HG03571 (cell line): Measurements from ENCODE around the gene TIMM8B.
"Not testable (repeated sequence)": the region's sequence is repeated elsewhere in the genome, so short reads cannot be mapped to it uniquely, and the experiment has no call there.

Source experiments
- ATAC-seq: cut with Tn5 transposase; IDR thresholded peaks from one replicate; pipeline ENCODE4 v1.9.1; 2021; ENCODE audit not compliant: unreplicated experiment

The TIMM8B gene, protein sequence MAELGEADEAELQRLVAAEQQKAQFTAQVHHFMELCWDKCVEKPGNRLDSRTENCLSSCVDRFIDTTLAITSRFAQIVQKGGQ

DNA sequence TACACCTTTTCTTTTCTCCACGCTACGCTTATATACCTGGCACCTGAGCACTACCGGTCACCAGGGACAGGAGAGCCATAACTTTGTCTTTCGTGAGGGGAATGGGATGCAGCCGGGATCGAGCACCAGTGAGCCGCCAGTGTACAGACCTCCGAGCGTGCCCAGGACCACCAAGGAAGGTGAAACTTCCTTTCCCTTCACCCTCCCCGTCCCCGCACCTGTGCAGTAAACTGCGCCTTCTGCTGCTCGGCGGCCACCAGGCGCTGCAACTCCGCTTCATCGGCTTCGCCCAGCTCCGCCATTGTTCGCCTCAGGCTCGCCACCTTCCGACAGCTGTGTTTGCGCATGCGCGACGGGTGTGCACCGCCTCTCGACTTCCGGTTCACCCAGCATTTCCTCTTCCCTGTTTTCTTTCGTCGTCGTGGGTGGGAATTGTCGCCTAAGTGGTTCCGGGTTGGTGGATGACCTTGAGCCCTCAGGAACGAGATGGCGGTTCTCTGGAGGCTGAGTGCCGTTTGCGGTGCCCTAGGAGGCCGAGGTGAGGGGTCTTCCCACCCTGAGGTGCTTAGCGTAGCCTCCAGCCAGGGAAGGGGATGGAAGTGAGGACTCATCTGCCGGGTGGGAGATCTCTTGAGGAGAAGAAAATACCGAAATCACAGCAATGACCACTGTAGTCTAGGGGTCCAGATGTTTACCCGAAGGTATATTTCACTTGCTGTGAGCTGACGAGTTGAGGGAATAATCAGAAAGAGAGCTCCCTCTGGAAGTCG, at the start of gene TIMM8B, which contains the start of gene SDHD:
Gene TIMM8B, minus strand, starts transcription at position 335 of the 770 bp plus-strand sequence. Its CDS starts 33 bp downstream, at position 302.
Gene SDHD, plus strand, starts transcription at position 452 of the 770 bp plus-strand sequence. Its CDS starts 35 bp downstream, at position 487.
- ATAC-seq: peak; percentile 86

DNA sequence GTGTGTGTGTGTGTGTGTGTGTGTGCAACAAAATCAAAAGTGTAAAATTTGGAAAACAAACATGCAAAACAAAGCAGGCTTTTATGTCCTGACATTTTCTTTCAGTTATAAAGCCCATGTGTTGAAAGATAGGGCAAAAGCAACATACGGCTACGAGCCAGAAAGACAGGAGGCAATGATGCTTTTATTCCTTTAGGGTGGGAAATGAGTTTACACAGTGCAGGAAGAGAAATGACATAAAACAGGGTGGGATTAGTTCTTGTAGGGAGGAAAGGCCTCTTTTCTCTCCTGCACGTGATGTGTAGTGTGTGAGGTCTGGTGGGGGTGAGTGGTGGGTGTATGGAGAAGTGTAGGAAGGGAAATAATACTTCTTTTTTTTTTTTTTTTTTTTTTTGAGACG, 47.9 kb upstream of the TIMM8B start:
- ATAC-seq: no peak

GRCh38 chr11:112132737-112133136, 46.2 kb upstream of the TIMM8B start:
- no peak for ATAC-seq

DNA sequence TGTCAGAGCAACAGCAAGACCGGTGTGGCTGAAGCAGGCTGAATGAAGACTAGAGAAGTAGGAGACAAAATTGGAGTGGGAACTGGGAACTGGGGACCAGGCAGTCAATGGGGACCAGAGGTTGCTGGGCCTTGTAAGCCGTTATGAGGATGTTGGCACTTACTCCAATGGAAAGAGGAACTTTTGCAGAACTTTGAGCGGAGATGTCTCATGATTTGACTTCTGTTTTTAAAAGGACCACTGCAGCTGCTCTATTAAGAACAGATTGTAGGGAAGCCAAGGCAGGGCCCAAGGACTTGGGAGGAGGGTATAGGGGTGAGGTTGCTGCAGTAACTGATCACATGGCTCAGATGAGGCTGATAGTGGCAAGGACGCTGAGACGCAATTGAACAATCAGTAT, 43.1 kb upstream of the TIMM8B start:
- ATAC-seq: no peak

DNA sequence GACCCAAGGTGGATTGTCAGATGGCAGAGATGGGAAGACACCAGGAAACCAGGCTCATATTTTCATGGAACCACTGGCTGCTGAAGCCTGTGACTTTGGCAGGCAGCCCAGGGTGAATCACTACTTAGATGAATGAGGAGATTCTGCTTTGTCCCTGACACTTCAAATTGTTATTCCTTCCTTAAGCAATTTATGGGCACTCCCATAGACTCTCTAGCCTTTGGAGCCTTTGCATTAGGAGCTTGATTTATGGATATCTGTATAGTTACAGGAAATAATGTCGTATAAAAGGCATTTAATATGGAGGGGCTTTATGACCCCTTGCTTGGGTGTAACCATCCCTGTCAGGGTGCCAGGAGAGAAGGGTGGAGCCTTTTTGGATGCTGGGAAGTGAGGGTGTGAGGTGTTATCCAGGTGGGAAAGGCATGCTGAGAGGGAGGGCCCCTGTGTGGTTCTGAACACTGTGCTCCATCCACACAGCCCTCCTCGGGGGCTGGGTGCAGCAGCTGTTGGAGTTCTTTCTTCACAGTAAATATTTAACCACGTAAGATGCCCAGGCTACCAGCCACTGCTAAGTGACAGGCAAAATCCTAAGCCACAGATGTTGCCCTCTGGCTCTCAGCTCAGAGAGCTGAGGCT, 42.0 kb upstream of the TIMM8B start:
- no peak for ATAC-seq

- no peak for ATAC-seq
These were observed 40.5 kb upstream of the TIMM8B start for GRCh38 chr11:112127056-112127455.

DNA sequence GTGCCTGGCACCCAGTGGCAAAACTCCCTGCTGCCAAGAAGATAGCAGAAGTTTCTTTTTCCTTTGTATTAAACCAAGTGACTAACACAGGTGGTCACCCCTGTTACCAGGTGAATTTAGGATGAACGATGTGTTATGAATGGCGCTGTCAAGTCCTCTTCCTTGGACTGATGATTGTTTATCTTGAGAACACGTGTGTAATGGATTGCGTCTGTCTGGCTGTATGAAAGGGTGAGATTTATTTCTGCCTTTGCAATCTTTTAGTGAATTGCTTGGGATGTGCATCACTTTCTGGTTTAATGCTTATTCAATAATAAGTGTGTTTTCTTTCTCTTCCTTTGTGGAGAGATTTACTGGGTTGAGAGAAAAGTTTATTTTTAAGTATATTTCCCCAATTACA, 36.6 kb upstream of the TIMM8B start:
- ATAC-seq: no peak

GRCh38 chr11:112121981-112122615, 35.5 kb upstream of the TIMM8B start:
- ATAC-seq: no peak

- ATAC-seq: no peak
These were observed 31.6 kb upstream of the TIMM8B start for GRCh38 chr11:112118176-112118575.

GRCh38 chr11:112115386-112115785, 28.8 kb upstream of the TIMM8B start:
- no peak for ATAC-seq

DNA sequence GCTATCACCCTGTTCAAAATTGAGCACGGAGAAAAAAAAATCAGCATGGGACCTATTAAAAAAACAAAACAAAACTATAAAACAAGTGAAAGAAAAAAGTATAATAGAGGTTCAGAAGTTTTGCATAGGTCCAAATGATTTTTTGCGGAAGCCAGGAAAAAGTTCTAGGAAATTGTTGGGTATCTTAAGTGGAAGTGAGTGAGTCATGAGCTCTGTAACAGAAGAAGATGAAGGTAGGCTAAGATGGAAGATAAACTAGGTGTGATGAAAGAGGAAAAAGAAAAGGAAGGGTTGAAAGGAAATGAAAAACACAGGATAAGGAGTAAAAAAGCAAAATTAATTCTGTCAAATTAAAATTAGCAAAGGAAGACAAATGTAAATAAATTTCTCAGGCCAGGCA, 27.9 kb upstream of the TIMM8B start:
- no peak for ATAC-seq

- no peak for ATAC-seq
These were observed 27.2 kb upstream of the TIMM8B start for GRCh38 chr11:112113539-112114457.

GRCh38 chr11:112106070-112106469, 19.5 kb upstream of the TIMM8B start:
- ATAC-seq: no peak

DNA sequence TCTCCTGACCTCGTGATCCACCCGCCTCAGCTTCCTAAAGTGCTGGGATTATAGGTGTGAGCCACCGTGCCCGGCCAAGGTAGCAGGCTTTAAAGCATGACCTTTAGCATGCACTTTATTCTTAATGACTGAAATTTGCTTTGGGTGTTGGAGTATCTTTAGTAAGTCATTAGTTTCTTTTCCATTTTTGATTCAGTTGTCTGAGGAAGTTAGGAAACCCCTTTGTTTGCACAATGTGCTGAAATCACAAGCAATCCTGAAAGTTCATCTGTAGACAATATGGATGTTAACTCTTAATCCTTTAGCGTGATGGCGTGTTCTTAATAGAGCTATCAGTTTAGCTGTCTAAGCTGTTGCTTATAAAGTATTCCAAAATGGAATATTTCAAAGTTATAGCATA, 16.9 kb upstream of the TIMM8B start:
- ATAC-seq: no peak

GRCh38 chr11:112100462-112100861, 13.9 kb upstream of the TIMM8B start:
- ATAC-seq: no peak

GRCh38 chr11:112097734-112098528, 11.4 kb upstream of the TIMM8B start:
- ATAC-seq: no peak

DNA sequence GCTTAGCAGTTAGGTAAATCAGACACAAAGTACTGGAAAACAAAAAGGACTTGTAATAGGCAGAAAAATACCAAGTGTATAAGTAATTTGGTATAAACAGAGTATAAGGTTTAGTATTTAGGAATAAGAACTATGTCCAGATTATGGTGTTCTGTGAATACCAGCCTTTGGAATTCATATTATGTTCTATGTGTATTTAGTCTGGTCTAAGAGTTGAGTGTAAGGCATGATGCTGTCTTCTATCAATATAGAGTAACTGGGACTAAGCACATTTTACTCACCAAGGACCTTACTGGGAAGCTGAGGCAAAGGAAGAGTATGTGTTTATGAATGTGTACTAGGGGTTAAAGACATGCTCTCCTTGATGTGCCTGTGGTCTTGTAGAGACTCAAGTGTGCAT, 9.6 kb upstream of the TIMM8B start:
- no peak for ATAC-seq

DNA sequence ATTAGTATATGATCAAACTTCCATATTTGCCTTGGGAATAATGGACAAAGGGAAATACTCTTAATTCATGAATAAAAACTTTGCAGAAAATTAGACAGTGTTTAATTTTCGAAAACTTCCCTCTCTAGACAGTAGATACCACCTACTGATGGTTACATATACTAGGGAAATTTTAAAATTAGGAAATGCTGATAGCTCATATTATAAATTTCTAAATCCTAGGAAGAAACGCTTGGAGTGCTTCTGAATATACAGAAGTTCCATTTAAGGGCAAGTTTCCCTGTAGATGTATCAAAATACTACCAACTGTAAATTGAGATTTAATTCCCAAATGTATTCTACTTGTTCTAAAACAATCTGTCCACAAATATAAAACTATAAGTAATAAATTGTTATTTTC, 8.7 kb upstream of the TIMM8B start:
- not testable (repeated sequence) for ATAC-seq

DNA sequence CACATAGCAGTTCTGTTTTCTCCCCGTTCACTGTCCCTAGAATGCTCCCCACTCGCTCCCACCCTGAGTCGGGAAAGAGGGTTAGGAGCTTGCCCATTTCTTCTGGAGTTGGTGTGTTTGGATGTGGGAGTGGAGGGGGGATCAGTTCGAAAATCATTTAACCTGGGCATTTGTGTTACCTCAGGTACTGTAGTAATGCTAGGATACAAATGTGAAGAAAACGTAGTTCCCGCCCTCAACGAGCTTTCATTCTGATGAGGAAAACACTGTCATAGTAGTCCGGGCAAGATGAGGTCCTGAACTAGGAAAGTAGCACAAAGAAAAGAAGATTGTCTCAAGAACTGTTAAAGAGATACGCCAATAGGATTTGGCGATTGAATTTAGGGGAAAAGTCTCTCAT, 656 bp upstream of the TIMM8B start:
- no peak for ATAC-seq
